Aorta (tissue), 5 donors: ENCODE data around the gene SERTM1. TPM values are rescaled to one million over a fixed set of nuclear protein-coding genes. Genes with fewer than 3 reads are reported as not detected.

Experiments used
- ATAC-seq: fragments of 200-7000 bp; cut with Tn5 transposase; one replicate; pipeline ENCODE4 v1.9.1; 2022; ENCODE audit warnings: moderate library complexity; ENCODE audit not compliant: low FRiP score
- DNase-seq, 2 donors: peaks; one replicate each; pipeline ENCODE4 v3.0.0-alpha.2; 2020
- H3K27ac ChIP-seq, 2 donors: one replicate each; pipeline ENCODE4 v1.5.1; 2013; ENCODE audit warnings: low read length in 2 of 2, mild to moderate bottlenecking in 2 of 2, moderate library complexity in 2 of 2, control low read depth in 1 of 2, inconsistent platforms in 1 of 2, low read depth in 1 of 2
- H3K27me3 ChIP-seq, 2 donors: one replicate each; pipeline ENCODE4 v1.6.1; 2013; ENCODE audit warnings: control low read depth in 1 of 2, low read length in 1 of 2, mild to moderate bottlenecking in 1 of 2, moderate library complexity in 1 of 2; ENCODE audit not compliant: insufficient read depth in 2 of 2, control insufficient read depth in 1 of 2
- H3K36me3 ChIP-seq, 2 donors: one replicate each; pipeline ENCODE4 v1.6.1; 2013; ENCODE audit warnings: control low read depth in 1 of 2, low read length in 1 of 2, mild to moderate bottlenecking in 1 of 2; ENCODE audit not compliant: insufficient read depth in 2 of 2, control insufficient read depth in 1 of 2
- H3K4me1 ChIP-seq, 2 donors: one replicate each; pipeline ENCODE4 v1.6.1; 2013; ENCODE audit warnings: low read length in 2 of 2, control low read depth in 1 of 2, mild to moderate bottlenecking in 1 of 2, moderate library complexity in 1 of 2; ENCODE audit not compliant: insufficient read depth in 2 of 2, control insufficient read depth in 1 of 2
- H3K4me3 ChIP-seq, 2 donors: one replicate each; pipeline ENCODE4 v1.5.1; 2013; ENCODE audit warnings: low read length in 2 of 2, control low read depth in 1 of 2, mild to moderate bottlenecking in 1 of 2
- H3K9me3 ChIP-seq: one replicate; pipeline ENCODE4 v1.6.1; 2013; ENCODE audit warnings: mild to moderate bottlenecking, low read length; ENCODE audit not compliant: control insufficient read depth
- WGBS, 2 donors: extraction: QIAGEN DNeasy Blood & Tissue Kit; methylation state at CpG; one replicate each; pipeline ENCODE4 v1.1.7; 2013; 5-methylcytosine and 5-hydroxymethylcytosine counted together
- intact Hi-C, 2 donors: fragments of 100-400 bp; cut with DNase I; formaldehyde crosslinking; loops; one replicate each; pipeline versions ENCODE4 v1.14.2 to v1.15.0; 2022
- polyA plus RNA-seq, 2 donors: library from polyadenylated mRNA; stranded (reverse); fragments of 200-250 nt; gene quantifications; one replicate each; pipeline ENCODE4 v1.2.3, GENCODE V29; 2013
- total RNA-seq, 2 donors: library from RNA; stranded (reverse); fragmentation: NEBNext Ultra II Directional; extraction: Animal tissue kit (Norgen Biotek cat#: 25700); gene quantifications; one replicate each; pipeline ENCODE4 v1.2.1, GENCODE V29; 2021
- donor health status: healthy with polysubstance abuse.
- donor health status: Bipolar disorder and iron deficiency.
- donor health status: DM: no; HTN: no; CAD: no.
- donor health status: DM: no; HTN: no; CAD: no.
- donor health status: DM: yes; HTN: yes; CAD: no.

The SERTM1 gene
- total and polyA plus RNA-seq, 4 donors = 0.03 to 0.66 TPM; not detected in 2

DNA sequence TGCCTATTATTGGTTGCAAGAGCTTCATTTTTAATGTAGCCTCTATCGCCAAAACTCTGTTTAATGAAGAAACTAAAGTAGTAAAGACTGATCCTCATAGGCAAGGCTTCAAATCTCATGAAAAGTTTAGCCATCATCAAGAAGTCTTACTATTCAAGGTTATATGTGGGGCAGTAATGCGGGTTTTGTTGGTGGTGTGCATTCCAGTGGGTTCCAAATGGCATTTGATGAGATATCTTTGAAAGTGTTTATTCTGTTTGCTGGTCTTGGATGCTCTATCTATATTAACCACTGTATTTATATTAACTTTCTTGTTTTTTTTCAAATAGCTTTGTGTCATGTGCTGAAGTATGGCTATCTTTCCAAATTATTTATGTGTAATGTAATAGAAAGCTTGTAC is 72.2 kb downstream of the SERTM1 start:
- H3K36me3 ChIP-seq = no peaks in the 10 kb centered on the region
- no peak overlapping the region for H3K27ac ChIP-seq
- DNase-seq = no peak
- ATAC-seq = no peak
- intact Hi-C loops = loop anchor here in 1 of 2 donors (10.0 kb wide), 1 partner anchor 771 kb away; no protein-coding TSS in a partner anchor
- H3K4me3 ChIP-seq = no peak overlapping the region
- H3K27me3 ChIP-seq = no peaks in the 10 kb centered on the region
- WGBS, 2 donors = 86 to 90% methylated on average over 2 of the region's 2 CpGs
- no peaks in the 10 kb centered on the region for H3K9me3 ChIP-seq
- peaks cover 0 to 3% of the 10 kb centered on the region in 2 donors for H3K4me1 ChIP-seq

Other genes with a start within 250 kb of the SERTM1 start
- under 1 TPM; 0.36 to 0.42 TPM for gene CCNA1, start 241.5 kb upstream of the SERTM1 start, total RNA-seq
- gene CCNA1, start 241.5 kb upstream of the SERTM1 start, polyA plus RNA-seq = under 1 TPM; 0.25 to 0.31 TPM
- 1 to 10 TPM; 6.2 to 6.8 TPM for gene RFXAP, start 145.2 kb downstream of the SERTM1 start, total RNA-seq
- 1 to 10 TPM; 1.6 to 5.3 TPM for gene RFXAP, start 145.2 kb downstream of the SERTM1 start, polyA plus RNA-seq
- 10 to 100 TPM; 48.9 to 50.8 TPM for gene SMAD9, start 246.2 kb downstream of the SERTM1 start, total RNA-seq
- 10 to 100 TPM in 1 of 2 donors, 1 to 10 TPM in 1; 8.3 to 12.8 TPM for gene SMAD9, start 246.2 kb downstream of the SERTM1 start, polyA plus RNA-seq